ENCODE data around the gene NXF1.

GRCh38 chr11:62842171-62842741 is 37.0 kb upstream of the NXF1 start:
- no peak for TF ChIP-seq CTCF (optimal IDR thresholded peaks at IDR 0.05 in 1 of 3, IDR thresholded peaks at IDR 0.05 in 1 of 3, conservative IDR thresholded peaks at IDR 0.05 in 1 of 3; ENCODE audit: extremely low read depth in 1 of 3, insufficient read depth in 2 of 3, low read length in 3 of 3)
- no peak for TF ChIP-seq EZH2 (IDR thresholded peaks at IDR 0.05; ENCODE audit: low read length)
